ENCODE results near the gene USP37. TPM values are rescaled to one million over a fixed set of nuclear protein-coding genes. Genes with fewer than 3 reads are reported as not detected.
"Not testable (repeated sequence)": the region's sequence is repeated elsewhere in the genome, so short reads cannot be mapped to it uniquely, and the experiment has no call there.

Gene USP37
- total RNA-seq, 1 donor from 2014 or later: 38.7 TPM

GRCh38 chr2:218555527-218555926 lies 12.6 kb downstream of the USP37 start:
- no peak for DNase-seq

- DNase-seq: not testable (repeated sequence)
Measured at GRCh38 chr2:218554225-218554624, 13.9 kb downstream of the USP37 start.

GRCh38 chr2:218547978-218548377 lies 20.2 kb downstream of the USP37 start:
- DNase-seq: no peak

GRCh38 chr2:218547511-218547910 lies 20.6 kb downstream of the USP37 start:
- no peak for DNase-seq

GRCh38 chr2:218546012-218546411 lies 22.1 kb downstream of the USP37 start:
- no peak for DNase-seq

GRCh38 chr2:218540015-218540414 lies 28.1 kb downstream of the USP37 start:
- DNase-seq: no peak

- DNase-seq: no peak
Measured at GRCh38 chr2:218536804-218537494, 31.2 kb downstream of the USP37 start.

- DNase-seq: no peak
Measured at GRCh38 chr2:218529990-218530389, 38.2 kb downstream of the USP37 start.

- not testable (repeated sequence) for DNase-seq
Measured at GRCh38 chr2:218528409-218528808, 39.7 kb downstream of the USP37 start.

GRCh38 chr2:218523651-218524050 lies 44.5 kb downstream of the USP37 start:
- DNase-seq: no peak

- DNase-seq: no peak
Measured at GRCh38 chr2:218518876-218519275, 49.3 kb downstream of the USP37 start.

GRCh38 chr2:218517434-218518206 lies 50.5 kb downstream of the USP37 start:
- DNase-seq: no peak

GRCh38 chr2:218516614-218517013 lies 51.5 kb downstream of the USP37 start:
- DNase-seq: no peak

GRCh38 chr2:218513676-218514075 lies 54.5 kb downstream of the USP37 start:
- DNase-seq: no peak

- DNase-seq: no peak
Measured at GRCh38 chr2:218508299-218508698, 59.9 kb downstream of the USP37 start.

GRCh38 chr2:218505754-218506371 lies 62.3 kb downstream of the USP37 start:
- DNase-seq: no peak

GRCh38 chr2:218501665-218502064 lies 66.5 kb downstream of the USP37 start:
- no peak for DNase-seq

GRCh38 chr2:218500501-218501060 lies 67.6 kb downstream of the USP37 start:
- DNase-seq: no peak

GRCh38 chr2:218485986-218486667 lies 82.0 kb downstream of the USP37 start:
- DNase-seq: no peak

GRCh38 chr2:218482651-218483050 lies 85.5 kb downstream of the USP37 start:
- DNase-seq: no peak

- no peak for DNase-seq
Measured at GRCh38 chr2:218479595-218479994, 88.6 kb downstream of the USP37 start.

GRCh38 chr2:218478544-218478943 lies 89.6 kb downstream of the USP37 start:
- no peak for DNase-seq

All from occipital lobe (tissue), 2 donors.